GM12873 (cell line): Measurements from ENCODE around the gene LSM12.

ENCODE experiments used
- CTCF ChIP-seq: IDR thresholded peaks from 2 replicates; pipeline ENCODE4 v1.5.1; 2012; ENCODE audit warnings: low read depth, mild to moderate bottlenecking, moderate library complexity, low read length, control low read depth; ENCODE audit not compliant: insufficient read depth; ENCODE audit errors: missing control alignments

Gene LSM12

GRCh38 chr17:44005527-44006271 is 60.8 kb downstream of the LSM12 start:
- no peak for TF ChIP-seq CTCF

GRCh38 chr17:44004761-44005526 is 61.5 kb downstream of the LSM12 start:
- TF ChIP-seq CTCF, result no peak

GRCh38 chr17:44004077-44004760 is 62.3 kb downstream of the LSM12 start, which contains the start of gene NAGS:
TSS of gene NAGS (plus strand) at chr17:44004622. CDS start at chr17:44004664, 42 bp downstream.
- no peak for TF ChIP-seq CTCF

GRCh38 chr17:44002141-44002848 is 64.2 kb downstream of the LSM12 start:
- TF ChIP-seq CTCF, result no peak

GRCh38 chr17:44001461-44001920 is 65.0 kb downstream of the LSM12 start:
- TF ChIP-seq CTCF, result no peak

- no peak for TF ChIP-seq CTCF
These were observed 65.5 kb downstream of the LSM12 start for GRCh38 chr17:44000871-44001460.
